Astrocyte of the cerebellum (primary cell): Measurements from ENCODE around the gene DEF6.

Source experiments
- DNase-seq: peaks from one replicate; pipeline ENCODE4 v3.0.0-alpha.2; 2011; ENCODE audit warnings: low read depth
- H3K4me3 ChIP-seq: 2 replicates; pipeline ENCODE4 v1.5.1; 2011; ENCODE audit warnings: mild to moderate bottlenecking, low read depth, low read length, moderate library complexity
- CTCF ChIP-seq: IDR thresholded peaks from 2 replicates; pipeline ENCODE4 v1.5.1; 2012; ENCODE audit warnings: low read length, low read depth, moderate library complexity, mild to moderate bottlenecking; ENCODE audit errors: missing control alignments
- in situ Hi-C: cut with HindIII; loops from 2 replicates; pipeline ENCODE4 v1.10.0; 2017; ENCODE audit warnings: low sequenced_read_pairs

DEF6 gene

GRCh38 chr6:35354361-35355135 is 56.9 kb downstream of the DEF6 start:
- H3K4me3 ChIP-seq = no peak overlapping the region
- in situ Hi-C loops = no loop called here
- no peak for TF ChIP-seq CTCF
- DNase-seq = no peak

DNA sequence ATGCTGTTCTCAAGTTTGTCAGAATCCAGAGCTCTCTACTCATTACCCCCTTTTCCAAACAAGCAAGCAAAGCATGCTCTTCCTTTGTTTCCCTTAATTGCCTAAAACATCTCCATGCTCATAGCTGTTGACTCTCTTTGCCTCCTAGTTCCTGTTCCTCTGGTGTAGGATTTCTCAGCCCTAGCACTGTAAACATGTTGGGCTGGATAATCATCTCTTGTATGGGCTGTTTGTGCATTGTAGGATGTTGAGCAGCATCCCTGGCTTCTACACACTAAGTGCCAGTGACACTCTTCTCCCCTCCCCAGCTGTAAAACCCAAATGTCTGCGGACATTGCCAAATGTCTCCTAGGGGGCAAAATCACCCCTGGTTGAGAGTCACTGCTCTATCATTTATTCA is 58.8 kb downstream of the DEF6 start:
- in situ Hi-C loops = no loop called here
- no peak for TF ChIP-seq CTCF

DNA sequence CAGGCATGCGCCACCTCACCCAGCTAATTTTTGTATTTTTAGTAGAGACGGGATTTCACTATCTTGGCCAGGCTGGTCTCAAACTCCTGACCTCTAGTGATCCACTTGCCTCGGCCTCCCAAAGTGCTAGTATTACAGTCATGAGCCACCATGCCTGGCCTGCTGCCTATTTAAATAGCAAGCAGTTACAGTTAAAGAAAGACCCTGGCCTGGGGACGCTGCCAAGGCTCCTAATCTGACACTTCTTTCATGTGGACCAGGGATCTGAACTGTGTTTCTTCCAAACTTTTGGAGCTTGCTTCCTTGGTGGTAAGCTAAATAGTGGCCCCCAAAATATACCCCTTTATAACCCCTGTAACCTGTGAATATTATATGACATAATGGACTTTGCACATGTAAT is 60.1 kb downstream of the DEF6 start:
- no peak for DNase-seq
- in situ Hi-C loops = no loop called here
- H3K4me3 ChIP-seq = no peak overlapping the region
- no peak for TF ChIP-seq CTCF

More for the DNA sequence above, 58.8 kb downstream of the DEF6 start:
- H3K4me3 ChIP-seq = no peak overlapping the region
- no peak for DNase-seq

DNA sequence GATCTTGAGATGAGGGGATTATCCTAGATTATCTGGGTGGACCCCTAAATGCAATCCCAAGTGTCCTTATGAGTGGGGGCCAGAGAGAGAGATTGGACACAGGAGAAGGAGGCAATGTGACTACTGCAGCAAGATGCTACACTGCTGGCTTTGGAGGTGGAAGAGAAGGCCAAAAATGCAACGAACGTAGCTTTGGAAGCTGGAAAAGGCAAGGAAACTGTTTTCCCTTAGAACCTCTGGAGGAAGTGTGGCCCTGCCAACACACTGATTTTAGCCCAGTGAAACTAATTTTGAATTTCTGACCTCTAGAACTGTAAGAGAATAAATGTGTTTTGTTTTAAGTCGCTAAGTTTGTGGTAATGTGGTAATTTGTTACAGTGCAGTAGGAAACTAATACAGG is 60.5 kb downstream of the DEF6 start:
- H3K4me3 ChIP-seq = no peak overlapping the region
- no peak for TF ChIP-seq CTCF
- no peak for DNase-seq
- in situ Hi-C loops = no loop called here

GRCh38 chr6:35359346-35359743 is 61.7 kb downstream of the DEF6 start:
- TF ChIP-seq CTCF = no peak
- no peak for DNase-seq
- in situ Hi-C loops = no loop called here
- H3K4me3 ChIP-seq = no peak overlapping the region

- no peak overlapping the region for H3K4me3 ChIP-seq
- peak; percentile 100 for DNase-seq
- in situ Hi-C loops = no loop called here
- no peak for TF ChIP-seq CTCF
These were observed 62.2 kb downstream of the DEF6 start for GRCh38 chr6:35359744-35360348.
